AG08396 (cell line): ENCODE data around the gene REC8.

Experiments used
- DNase-seq: peaks from one replicate; pipeline ENCODE4 v3.0.0; 2012; ENCODE audit warnings: low spot score, mixed read lengths

Gene REC8

GRCh38 chr14:24171422-24172260, at the start of gene REC8:
REC8 (plus strand) TSS chr14:24172080; CDS start chr14:24172553, 473 bp downstream.
- no peak for DNase-seq

GRCh38 chr14:24122416-24122815, 49.5 kb upstream of the REC8 start:
- DNase-seq: no peak

- no peak for DNase-seq
Observed at GRCh38 chr14:24122898-24123297, 49.0 kb upstream of the REC8 start.

- DNase-seq: no peak
Observed at GRCh38 chr14:24123424-24124417, 48.2 kb upstream of the REC8 start.

- no peak for DNase-seq
Observed at GRCh38 chr14:24126939-24127338, 44.9 kb upstream of the REC8 start.

GRCh38 chr14:24127673-24128072, 44.2 kb upstream of the REC8 start:
- no peak for DNase-seq

- DNase-seq: no peak
Observed at GRCh38 chr14:24129410-24129998, 42.4 kb upstream of the REC8 start.

GRCh38 chr14:24130380-24130716, 41.5 kb upstream of the REC8 start, which contains the start of gene FITM1:
FITM1 (plus strand) TSS chr14:24130659; CDS start chr14:24131564, 905 bp downstream.
- DNase-seq: no peak

GRCh38 chr14:24130717-24131548, 40.9 kb upstream of the REC8 start:
- DNase-seq: no peak

GRCh38 chr14:24131549-24131966, 40.3 kb upstream of the REC8 start:
- no peak for DNase-seq

GRCh38 chr14:24132061-24132685, 39.7 kb upstream of the REC8 start:
- DNase-seq: no peak

GRCh38 chr14:24132976-24133375, 38.9 kb upstream of the REC8 start:
- DNase-seq: no peak

- no peak for DNase-seq
Observed at GRCh38 chr14:24133735-24134134, 38.1 kb upstream of the REC8 start.

GRCh38 chr14:24135584-24135833, 36.4 kb upstream of the REC8 start:
- no peak for DNase-seq

- peak; percentile 98 for DNase-seq
Observed at GRCh38 chr14:24135834-24136683, 35.8 kb upstream of the REC8 start, which contains the start of gene PSME1. PSME1 (plus strand) TSS chr14:24136194; CDS start chr14:24136263, 69 bp downstream.

- DNase-seq: no peak
Observed at GRCh38 chr14:24136684-24137528, 35.0 kb upstream of the REC8 start.

- no peak for DNase-seq
Observed at GRCh38 chr14:24137529-24138395, 34.1 kb upstream of the REC8 start.
